CD1c-positive myeloid dendritic cell (primary cell): Measurements from ENCODE around the gene PVRIG.
"Not testable (repeated sequence)": the region's sequence is repeated elsewhere in the genome, so short reads cannot be mapped to it uniquely, and the experiment has no call there.

Experiments used
- DNase-seq: peaks from one replicate; pipeline ENCODE4 v3.0.0-alpha.2; 2016; ENCODE audit errors: extremely low spot score

Gene PVRIG

GRCh38 chr7:100219801-100220585 lies at the start of gene PVRIG:
Gene PVRIG (plus strand): TSS chr7:100219949. CDS start chr7:100219971, 22 bp downstream.
- not testable (repeated sequence) for DNase-seq

- no peak for DNase-seq
Measured at GRCh38 chr7:100170101-100170897, 49.5 kb upstream of the PVRIG start.

GRCh38 chr7:100171087-100171681 lies 48.6 kb upstream of the PVRIG start:
- no peak for DNase-seq

- no peak for DNase-seq
Measured at GRCh38 chr7:100171840-100172239, 47.9 kb upstream of the PVRIG start.

- DNase-seq, result no peak
Measured at GRCh38 chr7:100173806-100174495, 45.8 kb upstream of the PVRIG start.

GRCh38 chr7:100174582-100174981 lies 45.2 kb upstream of the PVRIG start:
- no peak for DNase-seq

GRCh38 chr7:100175296-100175935 lies 44.3 kb upstream of the PVRIG start:
- no peak for DNase-seq

- DNase-seq, result no peak
Measured at GRCh38 chr7:100176096-100177044, 43.4 kb upstream of the PVRIG start.

- peak; percentile 98 for DNase-seq
Measured at GRCh38 chr7:100177045-100178001, 42.4 kb upstream of the PVRIG start, which contains the start of the genes GPC2 and STAG3. Gene GPC2 (minus strand): TSS chr7:100177381. CDS start chr7:100177199, 182 bp downstream. Gene STAG3 (plus strand): TSS chr7:100177918. CDS start chr7:100180557, 2,639 bp downstream.

GRCh38 chr7:100180084-100180483 lies 39.7 kb upstream of the PVRIG start:
- DNase-seq, result not testable (repeated sequence)

GRCh38 chr7:100182616-100183015 lies 37.1 kb upstream of the PVRIG start:
- DNase-seq, result not testable (repeated sequence)

- DNase-seq, result not testable (repeated sequence)
Measured at GRCh38 chr7:100183090-100183489, 36.7 kb upstream of the PVRIG start.

- DNase-seq, result no peak
Measured at GRCh38 chr7:100185726-100186125, 34.0 kb upstream of the PVRIG start.

- DNase-seq, result no peak
Measured at GRCh38 chr7:100189061-100189460, 30.7 kb upstream of the PVRIG start.

- DNase-seq, result peak; percentile 56
Measured at GRCh38 chr7:100190048-100190711, 29.6 kb upstream of the PVRIG start.

GRCh38 chr7:100191775-100192174 lies 28.0 kb upstream of the PVRIG start:
- DNase-seq, result peak; percentile 58

- DNase-seq, result not testable (repeated sequence)
Measured at GRCh38 chr7:100192281-100192862, 27.4 kb upstream of the PVRIG start.

- DNase-seq, result no peak
Measured at GRCh38 chr7:100192969-100193368, 26.8 kb upstream of the PVRIG start.
